Measurements from ENCODE around the gene GPRC5B.

GRCh38 chr16:19868421-19868820 lies 16.2 kb downstream of the GPRC5B start:
- TF ChIP-seq POLR2AphosphoS5 (IDR thresholded peaks at IDR 0.05; ENCODE audit: borderline replicate concordance, low read depth, low read length) (no peak), EZH2 (IDR thresholded peaks at IDR 0.05) (no peak), FOXP2 (optimal IDR thresholded peaks at IDR 0.05; ENCODE audit: control extremely low read depth, extremely low read length, insufficient read depth) (no peak)

Measured in SK-N-MC (cell line).